Activated naive CD4-positive, alpha-beta T cell treated with anti-CD3 and anti-CD28 coated beads, Interleukin-2, amount 50 U/mL, for 72 hours (primary cell): ENCODE measurements around the gene UNC80. TPM values are rescaled to one million over a fixed set of nuclear protein-coding genes. Genes with fewer than 3 reads are reported as not detected.

Source experiments
- ATAC-seq, 2 donors: fragments of 150-1000 bp; cut with Tn5 transposase; 2 replicates each; pipeline ENCODE4 v1.10.0; 2021; ENCODE audit warnings: mild to moderate bottlenecking in 2 of 2, moderate library complexity in 2 of 2
- DNase-seq, 2 donors: peaks; one replicate each; pipeline ENCODE4 v3.0.0; 2021 to 2022; ENCODE audit warnings: low spot score in 2 of 2
- H3K27ac Mint-ChIP-seq, 2 donors: one replicate each; pipeline ENCODE4 v1.8.0; 2022; ENCODE audit warnings: mild to moderate bottlenecking in 2 of 2, mixed read lengths in 2 of 2
- H3K36me3 Mint-ChIP-seq, 2 donors: one replicate each; pipeline ENCODE4 v1.8.0; 2022; ENCODE audit warnings: mixed read lengths in 2 of 2
- H3K9me3 Mint-ChIP-seq, 2 donors: one replicate each; pipeline ENCODE4 v1.8.0; 2022; ENCODE audit warnings: mixed read lengths in 2 of 2
- total RNA-seq, 2 donors: library from RNA; stranded (reverse); gene quantifications; one replicate each; pipeline ENCODE4 v1.2.3, GENCODE V29; 2022

The UNC80 gene
- total RNA-seq, 2 donors from 2014 or later: not detected

DNA sequence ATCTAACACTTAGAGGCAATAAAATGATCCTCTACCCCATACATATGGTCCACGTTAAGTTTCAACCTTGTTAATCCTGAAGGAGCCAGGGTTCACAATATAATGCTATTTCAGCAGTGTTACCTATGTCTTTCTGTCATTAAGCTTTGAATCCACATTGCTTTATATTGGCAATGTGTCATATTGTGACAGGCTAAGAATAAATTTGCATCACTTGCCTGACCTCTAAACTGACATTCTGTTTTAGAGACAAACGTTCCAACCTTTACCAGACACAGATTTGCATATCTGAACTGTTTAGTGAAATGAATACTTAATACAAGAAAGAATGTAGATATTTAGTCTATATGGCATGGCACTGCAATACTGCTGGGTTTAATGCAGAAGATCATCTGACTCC lies 98.4 kb downstream of the UNC80 start:
- H3K36me3 Mint-ChIP-seq: no peaks in the 10 kb centered on the region
- no peak for ATAC-seq
- peaks cover 0 to 6% of the 10 kb centered on the region in 2 donors for H3K9me3 Mint-ChIP-seq
- H3K27ac Mint-ChIP-seq: no peak overlapping the region
- no peak for DNase-seq

GRCh38 chr2:209872675-209873074 lies 101.0 kb downstream of the UNC80 start:
- Mint-ChIP-seq H3K27ac (no peak overlapping the region), H3K36me3 (no peaks in the 10 kb centered on the region), H3K9me3 (no peaks in the 10 kb centered on the region)
- ATAC-seq (no peak), DNase-seq (no peak)

DNA sequence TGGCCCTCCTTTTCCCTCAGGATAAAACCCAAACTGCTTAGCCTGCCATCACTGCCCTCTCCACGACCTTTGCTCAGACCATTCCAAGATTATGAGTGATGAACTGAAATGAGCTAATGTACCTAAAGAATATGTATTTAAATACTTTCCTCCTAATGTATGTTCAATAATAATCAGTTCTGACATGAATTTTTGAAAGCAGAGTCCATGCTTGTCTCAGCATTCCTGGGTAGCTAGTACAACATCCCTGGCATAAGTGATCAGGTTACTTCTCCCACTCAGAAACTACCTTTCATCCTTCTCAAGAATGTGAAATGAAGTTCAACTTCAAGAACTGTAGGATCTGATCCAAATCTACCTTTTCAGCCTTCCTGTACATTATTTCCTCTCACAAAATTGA lies 103.6 kb downstream of the UNC80 start:
- ATAC-seq (no peak), DNase-seq (no peak)
- no peak overlapping the region for H3K27ac Mint-ChIP-seq
- no peaks in the 10 kb centered on the region for H3K9me3 Mint-ChIP-seq
- no peaks in the 10 kb centered on the region for H3K36me3 Mint-ChIP-seq

GRCh38 chr2:209876211-209876610 lies 104.6 kb downstream of the UNC80 start:
- no peak for ATAC-seq
- Mint-ChIP-seq H3K9me3 (no peaks in the 10 kb centered on the region), H3K36me3 (no peaks in the 10 kb centered on the region), H3K27ac (no peak overlapping the region)
- DNase-seq: no peak

DNA sequence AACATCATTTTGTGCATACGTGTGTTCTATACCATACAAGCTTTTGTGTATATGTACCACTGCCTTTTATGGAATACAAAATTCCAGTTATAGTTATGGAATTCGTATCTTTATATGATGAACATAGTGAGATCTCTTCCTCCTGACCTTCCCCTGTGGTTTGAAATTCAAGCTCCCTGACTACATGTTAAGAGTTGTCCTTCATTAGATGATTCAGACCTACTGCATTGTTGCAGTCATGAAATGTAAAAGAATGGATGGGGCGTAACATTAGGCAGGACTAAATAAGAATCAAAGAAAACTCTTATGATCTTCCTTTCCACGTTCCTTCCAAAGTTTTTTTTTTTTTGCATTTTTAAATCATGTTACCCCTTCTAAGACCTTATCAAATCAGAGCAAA lies 107.1 kb downstream of the UNC80 start:
- ATAC-seq (no peak), DNase-seq (no peak)
- no peaks in the 10 kb centered on the region for H3K9me3 Mint-ChIP-seq
- H3K27ac Mint-ChIP-seq: no peak overlapping the region
- H3K36me3 Mint-ChIP-seq: no peaks in the 10 kb centered on the region

- DNase-seq (no peak), ATAC-seq (no peak)
- H3K9me3 Mint-ChIP-seq: no peaks in the 10 kb centered on the region
- H3K27ac Mint-ChIP-seq: no peak overlapping the region
- H3K36me3 Mint-ChIP-seq: no peaks in the 10 kb centered on the region
Measured at GRCh38 chr2:209900638-209901037, 129.0 kb downstream of the UNC80 start.

DNA sequence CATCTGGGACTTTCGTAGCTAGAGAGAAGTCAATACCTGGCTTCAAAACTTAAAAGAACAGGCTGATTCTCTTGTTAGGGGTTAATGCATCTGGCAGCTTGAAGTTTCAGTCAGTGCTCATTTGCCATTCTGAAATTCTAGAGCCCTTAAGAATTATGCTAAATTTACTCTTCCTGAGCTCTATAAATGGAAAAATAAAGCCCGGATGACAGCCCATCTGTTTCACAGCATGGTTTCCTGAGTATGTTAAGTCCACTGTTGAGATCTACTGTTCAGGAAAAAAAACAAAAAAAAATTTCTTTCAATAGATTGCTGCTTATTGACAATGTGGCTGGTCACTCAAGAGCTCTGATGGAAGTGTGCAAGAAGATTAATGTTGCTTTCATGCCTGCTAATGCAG lies 129.5 kb downstream of the UNC80 start:
- Mint-ChIP-seq H3K27ac (no peak overlapping the region), H3K36me3 (no peaks in the 10 kb centered on the region), H3K9me3 (no peaks in the 10 kb centered on the region)
- ATAC-seq (no peak), DNase-seq (no peak)

DNA sequence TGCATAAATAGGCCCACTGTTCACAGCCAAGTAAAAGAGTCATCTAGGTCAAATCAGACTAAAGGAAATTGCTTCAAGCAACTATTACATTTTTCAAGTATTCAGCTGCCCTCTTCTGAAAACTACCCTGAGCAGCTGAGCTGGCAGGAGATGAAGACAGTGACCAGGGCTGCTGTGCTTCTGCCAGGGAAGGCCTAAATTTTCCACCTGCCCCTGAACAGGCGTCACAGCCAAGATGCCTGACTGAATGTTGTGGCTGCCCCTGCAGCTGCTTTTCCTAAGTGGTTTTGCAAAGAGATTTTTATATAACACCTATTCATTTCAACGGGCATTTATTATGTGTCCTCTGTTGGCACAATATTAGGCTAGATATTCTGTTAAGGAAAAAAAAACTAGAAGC lies 134.1 kb downstream of the UNC80 start:
- H3K9me3 Mint-ChIP-seq: no peaks in the 10 kb centered on the region
- DNase-seq (no peak), ATAC-seq (no peak)
- H3K36me3 Mint-ChIP-seq: no peaks in the 10 kb centered on the region
- no peak overlapping the region for H3K27ac Mint-ChIP-seq

- Mint-ChIP-seq H3K36me3 (no peaks in the 10 kb centered on the region), H3K9me3 (no peaks in the 10 kb centered on the region), H3K27ac (no peak overlapping the region)
- DNase-seq (no peak), ATAC-seq (no peak)
Measured at GRCh38 chr2:209907746-209908145, 136.1 kb downstream of the UNC80 start.

GRCh38 chr2:209908511-209908910 lies 136.9 kb downstream of the UNC80 start:
- ATAC-seq (no peak), DNase-seq (no peak)
- Mint-ChIP-seq H3K9me3 (no peaks in the 10 kb centered on the region), H3K36me3 (no peaks in the 10 kb centered on the region), H3K27ac (no peak overlapping the region)

- ATAC-seq (no peak), DNase-seq (no peak)
- Mint-ChIP-seq H3K36me3 (no peaks in the 10 kb centered on the region), H3K27ac (no peak overlapping the region), H3K9me3 (no peaks in the 10 kb centered on the region)
Measured at GRCh38 chr2:209911486-209911885, 139.9 kb downstream of the UNC80 start.

DNA sequence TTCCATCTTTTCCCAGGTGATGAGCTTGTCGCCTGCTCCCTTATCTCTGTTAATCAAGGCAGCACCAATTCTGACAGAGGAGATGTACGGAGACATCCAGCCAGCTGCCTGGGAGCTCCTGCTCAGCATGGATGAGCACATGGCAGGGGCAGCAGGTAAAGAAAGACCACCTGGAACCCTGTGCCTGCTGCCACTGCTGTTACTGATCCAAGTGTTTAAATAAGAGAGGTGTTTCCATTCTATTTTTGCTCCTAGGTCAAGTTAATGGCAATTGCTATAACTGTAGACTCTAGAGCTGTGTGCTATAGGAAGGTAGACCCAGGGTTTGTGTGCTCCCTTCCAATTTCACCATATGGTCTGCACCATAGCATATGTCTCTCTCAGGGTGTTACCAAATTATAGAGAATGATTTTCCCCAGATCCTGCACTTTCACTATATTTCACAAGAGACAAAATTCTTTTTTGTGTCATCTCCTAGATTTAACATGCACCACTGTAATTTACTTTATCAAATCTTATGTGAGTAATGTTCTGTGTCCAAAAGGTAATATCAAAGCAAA lies 142.2 kb downstream of the UNC80 start:
- Mint-ChIP-seq H3K9me3 (no peaks in the 10 kb centered on the region), H3K36me3 (no peaks in the 10 kb centered on the region), H3K27ac (no peak overlapping the region)
- no peak for ATAC-seq
- DNase-seq: no peak

DNA sequence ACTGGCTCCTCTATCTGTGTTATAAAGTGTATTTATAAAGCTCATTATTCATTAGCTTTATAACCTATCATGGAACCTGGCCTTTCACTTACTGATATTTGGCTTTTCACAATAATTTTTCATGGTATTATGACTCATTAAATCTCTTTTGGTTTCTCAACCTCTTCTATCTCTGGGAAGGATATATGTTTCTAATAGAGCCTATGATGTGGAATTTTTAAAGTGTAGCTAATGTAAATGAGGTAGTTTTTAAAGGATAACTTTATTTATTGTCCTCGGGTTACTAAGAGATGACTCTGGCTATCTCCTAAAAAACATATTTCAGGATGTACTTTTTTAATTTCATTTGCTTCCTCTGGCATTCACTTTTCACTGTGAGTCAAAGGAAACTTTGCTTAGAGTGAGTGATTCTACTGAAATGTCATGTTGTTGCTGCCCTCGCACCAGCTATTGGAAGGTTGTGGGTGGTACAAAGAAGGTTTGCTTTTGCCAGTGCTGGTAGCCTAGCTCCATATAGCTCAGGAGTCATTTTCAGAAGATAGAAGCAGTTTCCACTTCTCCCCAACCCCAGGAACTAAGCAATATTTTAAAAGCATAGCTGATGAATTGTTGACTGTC lies 145.6 kb downstream of the UNC80 start:
- no peaks in the 10 kb centered on the region for H3K9me3 Mint-ChIP-seq
- DNase-seq (no peak), ATAC-seq (no peak)
- no peaks in the 10 kb centered on the region for H3K36me3 Mint-ChIP-seq
- H3K27ac Mint-ChIP-seq: no peak overlapping the region

GRCh38 chr2:209918251-209918650 lies 146.6 kb downstream of the UNC80 start:
- ATAC-seq: no peak
- Mint-ChIP-seq H3K27ac (no peak overlapping the region), H3K36me3 (no peaks in the 10 kb centered on the region), H3K9me3 (no peaks in the 10 kb centered on the region)
- DNase-seq: no peak

- no peak for DNase-seq
- no peaks in the 10 kb centered on the region for H3K9me3 Mint-ChIP-seq
- ATAC-seq: no peak
- H3K27ac Mint-ChIP-seq: no peak overlapping the region
- no peaks in the 10 kb centered on the region for H3K36me3 Mint-ChIP-seq
Measured at GRCh38 chr2:209922116-209922515, 150.5 kb downstream of the UNC80 start.

DNA sequence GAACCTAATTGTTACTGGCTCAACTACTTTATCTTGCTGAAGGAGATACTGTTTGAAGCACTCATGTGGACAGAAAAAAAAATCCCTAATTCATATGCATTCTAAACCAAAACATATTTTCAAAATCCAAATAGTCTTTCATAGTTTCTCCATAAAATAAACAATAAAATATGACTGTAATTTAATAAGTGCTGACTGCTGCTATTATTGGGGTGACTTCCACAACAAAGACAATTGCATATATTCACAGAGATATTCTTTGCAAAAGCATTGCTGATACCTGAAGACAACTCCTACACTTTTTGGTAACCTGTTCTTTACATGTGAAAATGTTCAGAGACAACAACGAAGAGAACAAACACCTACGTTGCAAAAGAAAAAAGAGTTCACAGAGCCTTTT lies 157.7 kb downstream of the UNC80 start:
- no peak for DNase-seq
- no peak for ATAC-seq
- H3K27ac Mint-ChIP-seq: no peak overlapping the region
- H3K36me3 Mint-ChIP-seq: no peaks in the 10 kb centered on the region
- H3K9me3 Mint-ChIP-seq: no peaks in the 10 kb centered on the region

DNA sequence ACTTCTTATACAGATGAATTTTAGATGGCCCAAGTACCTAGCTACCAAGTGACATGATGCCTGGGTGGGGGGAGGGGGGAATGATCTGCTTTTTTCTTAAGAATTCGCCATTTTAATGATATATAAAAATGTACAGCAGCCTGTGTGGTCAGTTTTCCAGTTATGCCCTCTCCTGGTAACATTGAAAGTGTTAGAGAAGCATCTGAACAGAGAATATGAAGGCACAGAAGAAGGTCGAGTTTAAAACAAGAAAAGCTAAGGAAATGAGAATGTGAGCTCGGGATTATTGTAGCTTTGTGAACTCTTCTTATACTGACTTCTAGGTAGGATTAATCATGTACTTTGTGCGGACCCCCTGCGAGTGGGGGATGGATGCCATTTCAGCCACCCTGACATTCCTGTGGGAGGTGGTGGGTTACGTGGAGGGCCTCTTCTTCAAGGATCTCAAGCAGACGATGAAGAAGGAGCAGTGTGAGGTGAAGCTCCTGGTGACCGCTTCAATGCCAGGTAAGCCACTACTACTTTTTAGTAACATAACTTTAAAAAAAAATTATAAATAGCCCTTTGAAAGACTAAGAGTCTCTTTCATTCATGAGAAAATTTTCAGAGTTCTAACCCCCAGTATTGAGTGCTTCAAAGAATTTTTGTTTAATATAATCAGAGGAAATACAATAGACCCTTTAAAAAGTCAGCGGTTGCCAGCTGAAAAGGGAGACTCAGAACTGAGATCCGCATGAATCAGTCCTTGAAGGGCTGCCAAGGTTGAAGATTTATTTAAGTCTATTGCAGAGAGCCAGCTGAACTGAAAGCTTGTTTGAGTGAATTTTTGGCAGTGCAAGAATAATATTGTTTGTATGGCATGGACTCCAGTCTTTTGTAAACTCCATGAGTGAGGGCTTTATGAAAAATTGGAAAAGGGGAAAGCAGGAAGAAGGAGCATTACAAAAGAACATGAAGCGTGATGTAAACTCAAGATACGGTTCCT lies 162.2 kb downstream of the UNC80 start:
- Mint-ChIP-seq H3K36me3 (no peaks in the 10 kb centered on the region), H3K9me3 (no peaks in the 10 kb centered on the region), H3K27ac (no peak overlapping the region)
- DNase-seq: no peak
- ATAC-seq: no peak
